HG02798 (cell line): ENCODE measurements around the gene EQTN.

Experiments used
- ATAC-seq: cut with Tn5 transposase; IDR thresholded peaks from one replicate; pipeline ENCODE4 v1.9.1; 2021; ENCODE audit warnings: mild to moderate bottlenecking; ENCODE audit not compliant: unreplicated experiment, poor library complexity

EQTN gene

DNA sequence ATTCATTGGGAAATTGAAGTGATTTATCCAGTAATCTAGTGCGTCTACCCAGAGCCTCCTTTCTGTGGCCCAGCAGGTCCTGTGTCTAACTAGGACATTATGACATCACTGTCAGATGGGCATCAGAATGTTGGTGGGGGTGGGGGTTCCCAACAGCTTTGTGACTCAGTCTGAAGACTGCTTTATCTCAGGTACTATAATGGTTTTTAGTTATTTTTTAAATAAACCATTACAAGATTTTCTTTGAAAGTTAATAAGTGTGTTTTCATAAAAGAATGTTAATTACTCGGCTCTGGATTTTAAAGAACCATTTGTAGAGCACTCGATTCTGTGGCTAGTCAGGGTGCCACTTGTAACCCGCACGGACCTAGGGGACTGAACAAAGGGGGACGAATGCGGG is at the start of gene EQTN:
TSS of gene EQTN (minus strand) at position 101 of the 400 bp plus-strand sequence. CDS start at position 6, 95 bp downstream.
- no peak for ATAC-seq

DNA sequence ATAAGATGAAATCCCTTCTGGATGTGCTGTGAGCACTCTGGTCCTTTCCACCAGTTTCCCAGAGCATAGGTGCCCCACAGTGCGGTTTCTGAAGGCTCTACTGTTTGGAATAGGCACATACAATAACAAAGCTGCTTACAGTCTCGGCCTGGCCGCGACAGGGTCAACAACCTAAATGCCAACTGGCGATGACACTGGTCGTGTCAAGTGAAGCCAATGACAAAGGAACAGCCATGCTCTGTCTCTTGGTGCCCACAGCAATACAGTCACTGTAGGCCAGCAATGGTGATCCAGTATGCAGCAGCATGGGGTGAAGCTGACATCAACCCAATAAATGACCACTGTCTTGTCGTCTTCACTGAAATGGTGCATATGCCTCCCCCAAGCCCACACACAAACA is 47.8 kb upstream of the EQTN start:
- ATAC-seq = no peak

DNA sequence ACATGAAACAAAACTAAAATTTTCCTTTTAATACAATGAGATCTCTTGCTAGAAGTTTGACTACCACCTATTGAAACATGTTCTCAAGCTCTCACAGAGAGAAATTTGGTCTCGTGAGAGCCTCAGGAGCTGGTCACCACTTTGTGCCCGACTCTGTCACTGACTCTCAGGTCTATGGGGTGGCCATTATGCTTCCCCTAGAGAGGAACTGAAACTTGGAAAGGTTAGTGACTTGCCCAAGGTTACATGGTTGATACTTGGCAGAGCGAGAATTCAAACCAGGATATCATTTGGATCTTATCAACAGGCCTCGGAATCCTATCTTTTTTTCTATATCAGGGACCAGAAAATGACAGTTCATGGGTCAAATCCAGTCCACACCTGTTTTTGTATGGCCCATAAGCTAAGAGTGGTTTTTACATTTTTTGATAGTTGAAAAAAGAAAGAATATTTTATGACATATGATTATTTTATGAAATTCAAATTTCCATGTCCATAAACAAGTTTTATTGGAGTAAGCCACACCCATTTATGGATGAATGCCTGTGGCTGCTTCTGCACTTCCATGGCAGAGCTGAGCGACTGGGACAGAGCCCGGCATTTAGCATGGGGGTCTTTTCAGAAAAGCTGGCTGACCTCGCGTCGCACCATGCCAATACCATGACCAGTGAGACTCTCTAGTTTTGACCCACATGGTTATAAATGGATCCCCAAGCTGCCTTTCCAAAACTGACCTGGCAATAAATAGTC is 44.8 kb upstream of the EQTN start:
- no peak for ATAC-seq

DNA sequence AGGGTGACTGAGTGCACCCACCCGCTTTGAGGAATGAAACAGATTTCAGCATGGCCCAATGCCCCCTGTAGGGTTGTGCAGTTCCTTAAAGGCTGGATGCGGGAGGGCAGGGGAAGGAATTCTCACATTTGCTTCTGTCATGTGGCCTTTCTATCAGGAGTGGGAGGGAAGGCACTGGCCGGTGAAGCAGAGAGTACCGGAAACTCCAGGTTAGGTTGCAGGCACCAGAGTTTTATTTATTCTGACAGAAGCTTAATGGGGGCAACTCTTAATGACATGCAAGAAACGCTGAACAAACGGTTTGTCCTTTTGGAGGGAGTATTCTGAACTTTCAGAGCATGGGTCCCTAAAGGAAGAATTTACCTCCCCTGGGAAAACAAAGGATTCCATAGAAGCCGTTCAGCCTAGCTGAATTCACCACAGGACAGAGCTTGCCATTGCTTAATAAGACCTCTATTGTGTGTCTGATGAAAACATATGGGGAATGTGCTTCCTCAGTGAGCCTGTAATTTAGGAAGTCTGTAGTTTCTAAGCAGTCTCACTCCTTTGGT is 44.1 kb upstream of the EQTN start:
- ATAC-seq = no peak

DNA sequence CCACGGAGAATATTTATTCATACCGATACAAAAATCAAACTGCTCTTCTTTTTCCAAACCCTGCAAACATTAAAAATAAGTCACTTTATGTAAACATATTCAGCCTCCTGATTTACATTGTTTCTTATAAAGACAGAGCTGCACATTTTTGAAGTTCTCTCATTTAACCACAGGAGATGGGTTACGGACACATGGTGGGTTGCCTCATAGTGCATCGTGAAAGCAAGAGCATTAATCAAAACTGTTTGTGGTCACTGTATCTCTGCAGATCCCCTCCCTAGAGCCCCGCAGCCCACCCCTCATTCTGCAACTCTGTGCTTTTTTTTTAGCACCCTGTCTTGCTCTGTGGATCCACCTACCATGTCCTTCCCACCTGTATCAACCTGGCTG is 43.3 kb upstream of the EQTN start:
- no peak for ATAC-seq

DNA sequence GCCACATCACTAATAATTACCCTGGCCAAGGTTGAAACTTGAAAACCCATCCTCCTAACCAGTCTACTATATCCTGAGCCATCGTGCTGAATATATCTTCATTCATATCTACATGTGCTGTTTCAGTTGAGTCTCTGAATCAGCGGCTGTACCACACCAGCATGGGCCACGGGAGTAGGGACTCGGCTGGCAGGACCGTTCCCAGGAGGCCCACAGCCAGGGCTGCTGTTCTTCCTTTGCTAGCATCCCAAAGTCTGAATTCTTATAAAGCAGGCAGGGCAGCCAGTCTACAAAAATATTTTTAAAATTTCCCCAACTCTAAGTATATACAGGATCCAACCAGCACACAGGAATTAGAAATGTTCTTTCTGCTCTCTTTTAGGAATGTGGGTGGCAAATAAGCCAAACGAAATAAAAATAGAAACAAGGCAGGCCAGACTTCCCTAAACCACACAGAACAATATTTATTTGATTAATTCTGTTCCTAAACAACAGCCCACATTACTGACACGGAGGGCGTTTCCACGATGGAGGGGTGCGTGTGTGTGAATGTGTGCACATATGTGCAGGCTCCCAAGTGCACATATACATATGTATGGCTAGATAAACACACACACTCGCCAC is 42.8 kb upstream of the EQTN start:
- ATAC-seq = no peak

DNA sequence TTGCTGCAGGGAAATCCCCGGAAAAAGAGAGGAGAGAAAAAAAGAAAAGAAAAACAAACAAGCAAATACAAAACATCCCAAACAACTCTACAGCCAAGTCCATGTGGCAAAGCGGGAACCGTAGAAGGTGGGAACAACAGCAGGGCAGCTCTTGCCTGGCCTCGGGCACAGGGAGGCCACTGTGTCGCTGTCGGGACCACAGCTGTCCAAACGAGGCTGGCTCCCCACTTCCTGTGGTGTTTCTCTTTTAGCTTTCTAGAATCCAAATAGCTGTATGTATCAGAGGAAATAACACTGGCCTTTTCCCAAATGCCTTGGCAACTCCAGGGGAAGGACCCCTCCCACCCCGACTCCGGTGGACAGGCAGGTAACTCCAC is 41.6 kb upstream of the EQTN start:
- ATAC-seq = no peak

DNA sequence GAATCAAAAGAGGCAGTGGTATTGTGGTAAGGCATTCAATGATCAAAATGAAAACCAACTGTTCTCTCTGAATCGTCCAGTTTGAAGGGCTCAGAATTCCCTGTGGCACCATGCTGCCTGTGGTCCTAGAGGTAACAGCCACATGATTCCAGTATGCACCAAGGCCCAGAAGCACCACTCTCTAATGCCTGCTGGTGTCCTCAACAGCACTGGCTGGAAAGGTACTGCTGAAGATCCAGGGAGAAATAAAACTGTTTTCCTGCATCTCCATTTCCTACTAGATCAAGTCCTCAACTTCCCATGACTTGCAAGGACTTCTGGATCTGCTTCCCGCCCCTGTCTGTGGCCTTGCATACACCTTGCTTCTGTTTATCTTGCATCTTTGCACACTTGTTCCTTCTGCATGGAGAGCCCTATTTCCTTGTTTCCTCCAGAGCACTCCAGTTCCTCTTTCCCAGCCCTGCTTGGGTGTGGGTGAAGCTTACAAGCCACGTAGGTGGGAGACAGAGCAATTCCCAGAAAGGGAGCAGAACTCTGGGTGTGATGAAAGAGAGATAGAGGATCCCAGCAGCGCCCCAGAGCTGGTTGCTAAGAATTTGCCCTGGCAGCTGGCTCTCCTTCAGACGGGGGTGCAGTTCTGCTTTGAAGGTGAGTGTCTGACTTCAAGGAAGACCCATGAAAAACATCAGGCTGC is 41.0 kb upstream of the EQTN start:
- ATAC-seq = no peak

DNA sequence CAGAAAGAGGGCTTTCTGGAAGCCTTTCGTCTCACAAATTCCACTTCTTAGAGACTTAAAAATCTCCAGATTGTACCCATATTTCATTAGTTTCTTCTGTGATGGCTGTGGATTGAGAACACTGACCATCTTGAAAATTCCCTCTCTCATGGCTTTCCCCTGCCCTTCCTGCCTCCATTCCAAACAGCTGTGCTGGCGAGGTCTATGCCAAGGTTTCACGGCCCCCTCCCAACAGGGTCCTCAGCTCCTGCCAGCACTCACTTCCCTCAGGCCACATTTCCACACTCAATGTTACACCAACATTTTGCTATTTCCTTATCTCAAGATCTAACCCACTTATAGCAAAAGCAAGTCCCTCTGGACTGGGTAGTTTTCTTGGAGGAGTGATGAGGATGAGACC is 40.3 kb upstream of the EQTN start:
- ATAC-seq = no peak

DNA sequence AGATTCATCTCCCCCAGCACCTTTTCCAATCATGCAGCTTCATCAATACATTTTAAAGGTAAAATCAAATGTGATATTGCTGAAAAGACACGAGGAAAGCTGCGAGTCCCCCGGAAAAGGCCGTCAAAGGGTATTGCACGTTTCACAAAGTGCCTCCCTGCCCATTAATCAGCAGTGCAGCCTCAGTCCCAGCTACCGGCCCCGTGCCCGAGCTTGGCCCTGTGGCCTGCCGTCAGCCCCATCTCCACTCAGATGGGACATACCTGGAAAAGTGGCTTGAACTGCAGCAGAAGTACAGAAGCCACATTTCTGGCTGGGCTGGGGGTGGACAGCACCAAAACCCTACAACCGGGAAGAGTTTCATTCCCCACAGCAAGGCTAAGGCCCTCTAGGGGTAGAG is 39.9 kb upstream of the EQTN start:
- ATAC-seq = no peak

DNA sequence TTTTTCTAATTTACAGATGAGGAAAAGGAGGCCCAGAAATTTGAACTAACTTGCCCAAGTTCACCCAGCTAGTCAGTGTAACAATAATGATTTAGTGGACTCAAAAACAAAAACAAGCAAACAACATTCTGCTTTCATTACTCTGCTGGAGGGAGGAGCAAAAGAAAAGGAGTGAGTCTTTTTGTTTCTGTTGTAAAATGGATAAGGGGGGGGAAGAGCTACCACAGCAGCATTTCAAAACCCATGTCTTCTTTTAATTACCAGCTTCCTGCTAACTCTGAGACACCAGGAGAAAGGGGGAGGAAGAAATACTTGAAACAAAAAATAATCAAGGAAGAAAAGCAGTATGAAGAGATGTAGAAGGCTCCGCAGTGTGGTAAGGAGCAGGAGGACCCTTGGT is 39.2 kb upstream of the EQTN start:
- ATAC-seq = no peak

DNA sequence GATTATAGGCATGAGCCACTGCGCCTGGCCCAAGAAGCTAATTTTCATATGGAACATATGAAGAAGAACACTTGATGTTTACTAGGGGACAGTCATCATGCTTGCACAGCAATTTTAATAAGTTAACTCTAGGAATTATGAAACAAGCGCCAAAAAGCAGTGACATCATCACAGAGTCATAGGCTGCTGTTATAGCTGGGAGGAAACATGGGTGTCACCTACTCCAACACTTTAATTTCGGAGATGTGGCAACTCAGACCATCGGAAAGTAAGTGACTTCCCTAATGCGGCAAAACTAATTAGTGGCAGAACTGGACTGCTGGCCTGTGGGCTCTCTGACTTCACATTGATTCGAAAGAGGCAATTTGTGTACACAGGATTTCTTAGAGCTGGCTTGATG is 38.1 kb upstream of the EQTN start:
- no peak for ATAC-seq

DNA sequence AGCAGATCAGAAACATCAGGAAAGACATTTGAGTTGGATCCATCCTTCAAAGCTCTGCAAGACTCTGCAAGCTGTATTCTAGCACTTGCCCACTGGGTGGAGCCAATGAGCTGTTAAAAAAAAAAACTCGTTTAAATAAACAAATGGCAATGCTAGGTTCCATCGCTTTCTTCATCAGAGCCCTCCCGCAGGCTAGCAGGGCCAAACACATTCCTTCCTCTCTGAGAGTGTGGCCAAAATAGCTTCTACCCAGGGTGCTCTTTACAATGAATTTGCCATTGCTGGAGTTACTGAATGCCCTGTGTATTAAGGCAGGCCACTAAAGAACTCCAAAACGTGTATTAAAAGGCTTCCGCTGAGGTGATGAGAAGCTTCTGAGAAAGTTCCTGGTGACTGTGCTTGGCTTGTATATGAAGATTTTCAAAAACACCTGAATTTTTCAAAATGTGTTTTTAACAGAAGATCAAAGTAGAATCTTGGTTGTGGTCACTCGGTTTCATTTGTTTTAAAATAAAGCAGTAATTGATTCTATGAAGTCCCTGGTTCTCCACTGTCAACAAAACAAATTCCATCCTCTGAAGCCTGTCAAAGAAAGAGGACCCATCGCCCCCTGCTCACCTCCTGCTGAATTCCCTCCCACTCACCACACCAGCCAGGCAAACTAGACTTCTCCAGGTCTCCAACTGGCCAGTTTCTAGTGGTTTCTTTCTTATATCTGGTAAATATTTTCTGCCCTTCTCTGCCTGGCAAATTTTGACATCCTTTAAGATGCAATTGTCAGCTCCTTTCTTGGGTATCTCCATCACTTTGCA is 36.5 kb upstream of the EQTN start:
- ATAC-seq = peak; percentile 87

DNA sequence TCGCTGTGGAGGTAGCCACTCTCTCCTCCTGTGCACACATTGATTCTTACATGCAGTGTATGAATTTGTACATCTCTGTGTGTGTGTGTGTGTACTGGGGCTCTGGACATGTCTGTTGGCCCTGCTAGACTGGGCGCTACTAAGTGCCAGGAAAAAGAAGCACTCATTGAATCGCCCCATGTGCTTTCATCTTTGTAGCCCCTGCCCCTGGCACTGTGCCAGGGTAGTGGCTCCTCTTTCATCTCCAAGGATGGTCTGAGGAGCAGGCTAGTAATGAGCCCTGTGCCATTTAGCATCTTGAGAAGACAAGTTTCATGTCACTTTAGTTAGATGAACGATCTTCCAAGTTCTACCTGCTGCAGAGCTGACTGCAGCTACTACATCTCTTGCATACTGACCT is 34.4 kb upstream of the EQTN start:
- ATAC-seq = no peak

DNA sequence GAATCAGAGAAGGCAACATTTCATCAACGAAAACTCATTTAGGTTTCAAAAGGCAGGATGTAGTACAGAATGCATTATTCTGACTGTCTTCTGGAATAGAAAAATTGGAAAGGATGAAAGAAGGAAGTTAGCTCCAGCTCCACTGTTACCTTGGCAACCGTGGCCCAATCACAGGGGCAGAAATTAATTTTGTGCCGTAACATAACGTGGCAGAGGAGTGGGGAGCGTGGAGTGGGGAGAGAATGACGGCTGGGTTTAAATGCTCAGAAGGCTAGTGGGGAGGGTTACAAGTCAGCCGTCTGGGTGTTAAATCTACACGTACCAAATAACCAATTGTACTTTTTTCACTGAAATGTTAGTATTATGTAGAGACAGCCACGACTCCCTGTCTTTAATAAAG is 32.3 kb upstream of the EQTN start:
- no peak for ATAC-seq

DNA sequence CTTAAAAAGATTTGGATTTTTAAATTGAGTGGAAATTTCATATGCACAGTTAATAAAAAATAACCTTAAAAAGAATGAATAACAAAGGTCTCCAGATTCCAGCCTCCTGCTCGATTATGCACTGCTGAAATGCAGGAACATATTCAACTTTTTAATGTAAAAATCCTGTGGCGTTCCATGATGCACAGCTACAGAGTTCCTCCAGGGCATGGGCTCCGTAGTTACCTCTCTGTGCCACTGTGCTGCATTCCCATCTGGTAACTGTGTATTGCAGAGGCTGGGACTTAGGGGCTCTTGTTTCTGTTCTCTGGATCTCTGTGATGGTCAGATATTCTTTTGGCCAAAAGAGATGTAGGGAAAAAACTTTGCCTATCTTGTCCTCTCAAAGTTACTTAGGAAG is 31.5 kb upstream of the EQTN start:
- no peak for ATAC-seq

DNA sequence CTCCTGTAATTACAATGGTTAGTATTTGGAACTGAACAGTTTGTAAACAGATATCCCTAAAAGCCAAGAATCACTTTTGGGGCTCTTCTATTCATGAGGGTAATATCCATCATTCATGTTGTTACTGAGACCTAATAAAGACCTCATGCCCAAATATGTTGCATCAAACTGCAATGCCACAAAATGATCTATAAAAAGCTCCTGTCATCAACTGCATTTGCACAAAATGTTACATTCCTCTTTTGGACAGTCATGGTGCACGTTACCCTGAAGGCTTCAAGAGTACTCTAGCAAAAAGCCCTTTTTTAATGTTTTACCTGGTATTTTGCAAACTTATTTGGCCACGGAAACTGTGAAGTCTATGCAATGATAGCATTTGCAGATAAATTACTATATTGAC is 14.2 kb upstream of the EQTN start:
- ATAC-seq = no peak

DNA sequence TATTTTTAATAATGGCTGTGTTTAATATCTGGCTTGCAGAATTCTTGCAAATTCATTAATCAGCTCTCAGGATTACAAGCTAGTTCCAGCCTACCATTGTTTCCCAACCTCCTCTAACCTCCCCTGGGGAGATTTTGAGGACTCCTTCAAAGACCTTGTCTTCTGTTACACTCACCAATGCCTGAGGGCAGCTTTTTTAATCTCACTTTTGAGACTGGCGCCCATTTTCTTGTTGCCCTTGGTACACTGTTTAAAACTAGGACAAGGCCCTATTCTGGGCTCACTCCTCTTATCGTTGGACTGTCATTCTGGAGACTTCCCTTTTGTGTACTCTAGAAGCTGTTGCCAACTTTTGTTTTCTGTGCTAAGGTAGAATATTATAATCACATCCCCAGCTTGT is 13.6 kb upstream of the EQTN start:
- ATAC-seq = no peak

DNA sequence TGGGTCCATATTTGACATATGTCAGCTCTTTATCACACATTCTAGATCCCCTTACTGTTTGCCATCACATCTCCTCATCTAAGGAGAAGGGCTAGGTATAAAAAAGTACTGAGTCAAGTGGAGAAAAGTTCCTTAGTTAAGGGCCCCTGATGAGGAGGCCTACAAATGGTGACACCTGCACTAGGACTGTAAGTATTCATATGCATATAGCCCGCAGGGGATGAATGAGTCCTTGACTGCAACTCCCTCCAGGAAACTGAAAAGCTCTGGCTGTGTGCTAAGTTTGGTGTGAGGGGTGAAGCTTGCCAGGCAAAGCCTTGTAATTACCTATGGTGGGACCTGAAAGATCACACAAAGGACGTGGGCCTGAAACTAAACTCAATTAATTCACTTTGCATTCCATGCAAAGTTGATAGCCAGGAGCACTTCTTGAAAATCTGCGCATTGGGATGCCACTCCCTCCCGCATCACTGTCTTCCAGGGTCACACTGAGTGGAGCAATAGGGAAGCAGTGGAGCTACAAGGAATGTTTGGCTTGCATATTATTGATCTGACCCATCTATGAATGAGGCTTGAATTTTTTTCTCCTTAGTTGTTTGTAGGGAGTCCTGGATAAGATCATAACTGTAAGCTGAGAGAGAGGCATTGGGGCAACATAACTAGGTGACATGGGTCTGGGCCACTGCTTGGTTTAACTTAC is 11.9 kb upstream of the EQTN start:
- ATAC-seq = no peak

DNA sequence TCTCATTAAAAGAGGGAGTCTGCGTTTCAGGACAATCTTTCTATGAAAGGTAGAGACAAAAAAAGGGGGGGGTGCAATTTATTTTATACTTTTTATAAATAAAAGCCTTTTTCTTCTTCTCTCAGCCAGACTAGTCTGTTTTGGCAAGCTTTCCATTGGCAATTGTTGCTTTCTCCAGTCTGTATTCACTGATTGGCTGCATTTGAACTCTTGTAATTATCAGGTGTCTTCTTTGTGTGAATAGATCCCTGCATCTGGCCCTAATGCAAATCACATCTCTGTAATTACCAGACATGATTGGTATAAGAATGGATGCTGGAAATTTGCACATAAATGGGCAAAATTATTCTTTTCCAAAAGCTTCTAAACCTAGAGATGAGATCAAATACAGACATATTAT is 7.6 kb upstream of the EQTN start:
- no peak for ATAC-seq
